ENCODE measurements around the gene TAF10.

The TAF10 gene

GRCh38 chr11:6607190-6607795 lies 4.7 kb downstream of the TAF10 start:
- no peak for DNase-seq

GRCh38 chr11:6606471-6607189 lies 5.4 kb downstream of the TAF10 start:
- DNase-seq, result peak; percentile 98

DNA sequence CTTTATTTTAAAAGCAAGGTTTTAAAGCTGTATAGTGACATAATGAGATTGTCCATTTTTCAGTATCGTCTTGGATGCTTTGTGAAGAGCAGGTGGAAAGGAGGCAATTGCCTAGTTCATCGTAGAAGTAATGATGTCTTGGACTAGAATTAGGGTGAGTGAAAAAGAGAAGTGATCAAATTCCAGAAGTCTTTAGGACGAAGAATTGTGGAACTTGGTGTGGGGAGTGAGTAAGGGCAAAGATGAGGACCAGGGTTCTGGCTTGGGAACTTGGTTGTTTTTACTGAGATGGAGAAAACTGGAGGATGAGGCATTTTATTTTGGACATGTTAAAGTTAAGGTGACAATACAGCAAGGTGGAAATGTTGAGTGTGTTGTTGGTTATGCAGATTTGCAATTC lies 7.2 kb downstream of the TAF10 start:
- no peak for DNase-seq

- DNase-seq, result peak; percentile 73
Observed at GRCh38 chr11:6604081-6604626, 7.9 kb downstream of the TAF10 start.

- peak; percentile 86 for DNase-seq
Observed at GRCh38 chr11:6603287-6604080, 8.5 kb downstream of the TAF10 start, which contains the start of the genes ILK and RRP8. Gene ILK, plus strand, starts transcription at chr11:6603774. Its CDS starts 498 bp downstream, at chr11:6604272. Gene RRP8, minus strand, starts transcription at chr11:6603616. Its CDS starts 114 bp downstream, at chr11:6603502.

- no peak for DNase-seq
Observed at GRCh38 chr11:6602096-6602940, 9.7 kb downstream of the TAF10 start.

DNA sequence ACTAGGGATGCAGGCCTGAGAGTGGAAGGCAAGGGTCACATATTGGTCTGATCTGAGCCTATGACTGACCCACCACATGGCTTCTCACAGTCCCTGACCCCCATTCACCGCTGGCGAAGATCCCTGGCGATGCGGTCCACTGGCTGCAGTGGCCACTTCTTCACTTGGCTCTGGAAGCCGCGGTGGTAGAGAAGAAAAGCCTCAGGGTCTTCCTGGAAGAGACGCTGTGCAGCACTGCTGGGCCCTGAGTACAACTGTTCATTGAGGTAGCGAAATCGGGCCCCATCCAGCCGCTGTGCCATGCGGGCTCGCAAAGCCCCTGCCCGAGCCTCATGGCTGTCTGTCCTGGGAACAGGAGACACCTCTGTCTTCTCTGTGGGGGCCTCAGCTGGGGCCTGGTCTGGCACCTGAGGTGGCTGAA lies 11.0 kb downstream of the TAF10 start:
- DNase-seq, result no peak

GRCh38 chr11:6599881-6600390 lies 12.1 kb downstream of the TAF10 start:
- DNase-seq, result no peak

GRCh38 chr11:6599449-6599848 lies 12.6 kb downstream of the TAF10 start:
- no peak for DNase-seq

DNA sequence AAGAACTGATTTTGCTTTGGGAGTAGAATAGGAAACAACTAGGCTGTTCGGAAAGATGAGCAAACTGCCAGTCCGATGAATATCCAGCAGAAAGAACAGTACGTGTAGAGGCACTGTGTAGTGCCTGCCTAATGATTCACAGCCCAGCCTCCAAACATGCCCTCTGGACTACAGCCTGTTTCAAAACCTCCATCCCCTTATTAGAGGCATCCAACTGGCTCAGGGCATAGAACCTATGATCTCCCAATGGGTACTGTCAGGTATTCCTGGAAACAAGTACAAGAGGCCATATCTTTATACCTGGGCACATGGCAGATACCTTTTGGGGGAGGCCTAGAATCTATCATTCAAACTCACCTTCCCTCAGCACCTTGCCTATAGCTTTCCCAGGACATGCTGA lies 13.5 kb downstream of the TAF10 start:
- DNase-seq, result no peak

DNA sequence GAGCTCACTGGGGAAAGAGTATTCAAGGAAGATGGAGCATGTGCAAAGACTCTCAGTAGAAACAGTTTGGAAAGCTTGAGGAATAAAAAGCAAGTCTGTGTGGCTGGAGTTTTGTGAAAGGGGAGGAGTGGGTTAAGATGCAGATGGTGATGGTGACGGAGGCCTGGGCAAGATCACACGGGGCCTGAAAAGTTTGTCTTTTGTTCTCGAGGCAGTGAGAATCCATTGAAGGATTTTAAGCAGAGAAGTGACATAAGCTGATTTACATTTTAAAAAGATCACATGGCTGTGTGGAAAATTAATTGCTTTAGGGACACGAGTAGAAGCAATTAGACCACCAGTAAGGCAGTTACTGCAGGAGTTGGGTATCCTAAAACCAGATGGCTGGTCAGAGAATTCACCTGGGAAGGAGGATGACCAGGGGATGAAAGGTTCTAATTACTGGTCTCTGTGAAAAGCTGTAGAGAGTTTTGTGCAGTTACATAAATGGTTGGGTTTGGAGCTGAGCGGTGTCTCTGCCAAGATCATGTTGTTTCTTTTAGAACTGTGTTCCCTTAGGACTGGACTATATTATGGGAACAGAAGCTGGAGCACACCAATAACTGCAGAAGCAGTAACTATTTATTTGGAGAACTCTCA lies 15.7 kb downstream of the TAF10 start:
- DNase-seq, result no peak

DNA sequence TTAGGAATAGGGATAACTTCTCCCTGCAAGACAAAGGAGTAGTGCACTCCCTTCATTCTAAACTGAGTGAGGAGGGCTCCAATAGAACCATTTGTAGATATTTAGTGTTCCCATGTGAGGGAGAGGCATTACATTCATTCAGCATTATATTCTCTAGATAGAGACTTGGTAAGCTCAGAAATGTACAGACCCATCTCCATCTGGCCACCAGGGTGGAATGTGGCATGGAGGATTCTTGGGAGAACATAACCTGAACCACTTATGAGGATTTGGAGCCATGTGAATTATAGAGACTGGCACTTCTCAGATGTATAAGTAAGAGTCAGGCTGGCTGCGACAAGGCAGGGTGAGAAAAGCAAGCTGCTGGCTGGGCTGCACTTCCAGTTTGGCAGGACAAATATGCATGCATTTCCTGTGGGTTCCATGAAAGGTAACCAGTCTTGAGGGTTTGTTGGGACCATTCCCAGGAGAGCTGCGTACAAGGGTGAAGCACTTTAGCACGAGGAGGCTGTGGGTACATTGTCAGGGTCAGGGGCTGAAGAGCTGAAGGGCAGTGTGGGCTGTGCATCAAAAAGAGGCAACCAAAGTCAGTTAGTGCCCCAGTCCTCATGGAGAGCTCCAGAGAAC lies 17.8 kb downstream of the TAF10 start:
- DNase-seq, result no peak

- no peak for DNase-seq
Observed at GRCh38 chr11:6588018-6588417, 24.0 kb downstream of the TAF10 start.

- no peak for DNase-seq
Observed at GRCh38 chr11:6587360-6587953, 24.6 kb downstream of the TAF10 start.

- DNase-seq, result no peak
Observed at GRCh38 chr11:6586434-6587359, 25.3 kb downstream of the TAF10 start.

DNA sequence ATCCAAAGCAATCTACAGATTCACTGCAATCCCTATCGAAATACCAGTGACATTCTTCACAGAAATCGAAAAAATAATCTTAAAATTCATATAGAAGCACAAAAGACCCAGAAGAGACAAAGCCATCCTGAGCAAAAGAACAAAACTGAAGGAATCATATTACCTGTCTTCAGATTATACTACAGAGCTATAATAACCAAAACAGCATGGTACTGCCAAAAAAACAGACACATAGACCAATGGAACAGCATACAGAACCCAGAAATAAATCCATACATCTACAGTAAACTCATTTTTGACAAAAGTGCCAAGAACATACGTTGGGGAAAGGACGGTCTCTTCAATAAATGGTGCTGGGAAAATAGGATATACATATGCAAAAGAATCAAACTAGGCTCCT lies 27.5 kb downstream of the TAF10 start:
- DNase-seq, result no peak

GRCh38 chr11:6583584-6583983 lies 28.4 kb downstream of the TAF10 start:
- no peak for DNase-seq

GRCh38 chr11:6579681-6580080 lies 32.3 kb downstream of the TAF10 start:
- DNase-seq, result no peak

- no peak for DNase-seq
Observed at GRCh38 chr11:6578134-6578533, 33.9 kb downstream of the TAF10 start.

Measured in kidney glomerular epithelial cell (primary cell).